Measurements from ENCODE around the gene C2CD4D.

DNA sequence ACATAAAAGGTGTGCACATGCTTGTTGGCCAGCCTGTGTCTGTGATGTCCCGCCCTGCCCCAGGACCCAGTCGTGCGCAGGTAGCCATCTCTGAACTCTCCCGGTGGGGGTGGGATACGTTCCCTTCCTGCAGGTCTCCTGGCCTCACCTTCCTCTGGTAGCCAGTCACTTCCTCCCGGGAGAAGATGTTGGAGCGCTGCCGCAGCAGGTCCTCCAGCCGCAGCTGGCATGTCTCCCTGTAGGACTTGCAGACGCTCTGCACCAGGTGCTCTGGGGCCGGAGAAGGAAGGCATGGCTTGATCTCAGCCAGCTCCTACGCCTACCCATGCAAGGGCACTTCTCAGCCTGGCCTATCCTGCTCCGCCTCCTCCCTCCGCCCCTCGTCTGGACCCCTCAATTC lies 25.2 kb downstream of the C2CD4D start:
- TF ChIP-seq, protein P1, sequence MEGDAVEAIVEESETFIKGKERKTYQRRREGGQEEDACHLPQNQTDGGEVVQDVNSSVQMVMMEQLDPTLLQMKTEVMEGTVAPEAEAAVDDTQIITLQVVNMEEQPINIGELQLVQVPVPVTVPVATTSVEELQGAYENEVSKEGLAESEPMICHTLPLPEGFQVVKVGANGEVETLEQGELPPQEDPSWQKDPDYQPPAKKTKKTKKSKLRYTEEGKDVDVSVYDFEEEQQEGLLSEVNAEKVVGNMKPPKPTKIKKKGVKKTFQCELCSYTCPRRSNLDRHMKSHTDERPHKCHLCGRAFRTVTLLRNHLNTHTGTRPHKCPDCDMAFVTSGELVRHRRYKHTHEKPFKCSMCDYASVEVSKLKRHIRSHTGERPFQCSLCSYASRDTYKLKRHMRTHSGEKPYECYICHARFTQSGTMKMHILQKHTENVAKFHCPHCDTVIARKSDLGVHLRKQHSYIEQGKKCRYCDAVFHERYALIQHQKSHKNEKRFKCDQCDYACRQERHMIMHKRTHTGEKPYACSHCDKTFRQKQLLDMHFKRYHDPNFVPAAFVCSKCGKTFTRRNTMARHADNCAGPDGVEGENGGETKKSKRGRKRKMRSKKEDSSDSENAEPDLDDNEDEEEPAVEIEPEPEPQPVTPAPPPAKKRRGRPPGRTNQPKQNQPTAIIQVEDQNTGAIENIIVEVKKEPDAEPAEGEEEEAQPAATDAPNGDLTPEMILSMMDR (conservative IDR thresholded peaks at IDR 0.05 in 1 of 2, IDR thresholded peaks at IDR 0.05 in 1 of 2; ENCODE audit: low read depth in 1 of 2, low read length in 2 of 2), result no peak
- no peak for TF ChIP-seq EZH2 (IDR thresholded peaks at IDR 0.05; ENCODE audit: low read length, missing control alignments)
